ENCODE data around the gene TREM2. TPM values are rescaled to one million over a fixed set of nuclear protein-coding genes. Genes with fewer than 3 reads are reported as not detected.

TREM2 gene
- 0.07 TPM for polyA plus RNA-seq (2013, experiment 1 of 2)
- 0.04 TPM for polyA plus RNA-seq (2013, experiment 2 of 2)

DNA sequence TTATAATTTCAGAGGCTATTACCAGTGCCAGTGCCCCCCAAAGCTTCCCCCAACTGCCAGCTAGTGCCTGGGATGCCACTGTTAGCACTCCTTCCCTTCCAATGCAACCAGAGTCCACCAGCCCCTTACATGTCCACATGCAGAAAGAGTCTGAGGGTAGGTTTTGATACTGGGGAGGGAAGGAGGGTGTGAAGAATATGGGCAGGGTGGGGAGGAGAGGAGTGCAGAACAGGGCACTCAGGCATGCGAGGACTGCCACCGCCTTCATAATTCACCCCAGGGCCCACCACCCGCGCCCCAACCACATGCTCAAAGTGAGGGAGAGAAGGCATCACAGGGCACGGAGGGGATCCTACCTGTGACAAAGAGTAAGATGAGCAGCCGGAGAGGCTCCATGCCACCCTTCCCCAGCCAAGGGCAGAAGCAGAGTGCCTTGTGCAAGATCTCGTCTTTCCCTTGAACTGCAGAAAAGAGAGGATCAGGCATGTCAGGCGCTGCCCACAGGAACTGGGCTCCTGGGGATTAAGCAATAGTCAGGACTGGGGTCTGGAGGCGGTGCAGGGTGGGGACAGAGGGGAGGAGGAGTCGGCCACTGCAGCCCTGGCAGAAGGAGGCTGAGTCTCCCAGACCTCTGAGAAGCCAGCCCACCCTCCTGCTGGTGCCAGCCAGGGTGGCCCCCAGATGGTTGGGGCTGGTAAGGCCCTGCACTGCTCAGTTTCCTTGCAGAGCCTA, at the start of gene TREM2:
Gene TREM2 (minus strand): TSS at position 430 of the 732 bp plus-strand sequence. CDS start 34 bp downstream, at position 396.
- no peak within 1 kb of the TSS for H3K4me3 ChIP-seq (ENCODE audit: low read length in 2 of 2)
- no peak within 1 kb of the TSS for H4K91ac ChIP-seq (ENCODE audit: low read depth, low read length, poor library complexity)
- no peaks in the 10 kb centered on the region for H3K36me3 ChIP-seq (replicated peaks in 1 of 2; ENCODE audit: control insufficient read depth in 2 of 2, insufficient read depth in 2 of 2, low read length in 2 of 2)
- no peak within 1 kb of the TSS for H2BK15ac ChIP-seq (ENCODE audit: low read length)
- H2BK5ac ChIP-seq (ENCODE audit: low read length) = no peak within 1 kb of the TSS
- H2AK5ac ChIP-seq (ENCODE audit: low read depth, low read length) = no peak within 1 kb of the TSS
- no peak within 1 kb of the TSS for H2AFZ ChIP-seq (ENCODE audit: low read length)
- no peak within 1 kb of the TSS for H3K23ac ChIP-seq (ENCODE audit: low read depth, low read length, poor library complexity)
- no CpG with 5 or more reads among the region's 10 CpGs for WGBS, 2 donors (ENCODE audit: extremely low coverage in 2 of 2, insufficient read length in 2 of 2, insufficient replicate concordance in 1 of 2)
- no peak for DNase-seq (ENCODE audit: low spot score)
- H2BK120ac ChIP-seq (ENCODE audit: low read depth, low read length) = no peak within 1 kb of the TSS
- H3K18ac ChIP-seq (ENCODE audit: low read length) = no peak within 1 kb of the TSS
- peaks cover 0 to 4% of the 10 kb centered on the region in 2 donors for H3K4me1 ChIP-seq (ENCODE audit: control insufficient read depth in 2 of 2, insufficient read depth in 1 of 2, low read depth in 1 of 2, low read length in 2 of 2)
- H3K4me2 ChIP-seq (ENCODE audit: insufficient read depth, low read length, poor library complexity, severe bottlenecking) = no peak within 1 kb of the TSS
- H4K8ac ChIP-seq (ENCODE audit: low read depth, low read length) = no peak within 1 kb of the TSS
- no peak within 1 kb of the TSS for H3K9ac ChIP-seq (ENCODE audit: low read depth, low read length, poor library complexity)
- H3K27ac ChIP-seq (replicated peaks; ENCODE audit: low read length) = no peak within 1 kb of the TSS
- H2BK12ac ChIP-seq (ENCODE audit: low read length) = no peak within 1 kb of the TSS
- no peak within 1 kb of the TSS for H3K14ac ChIP-seq (ENCODE audit: low read length)
- peaks cover 0 to 28% (median 0%) of the 10 kb centered on the region in 3 experiments for H3K27me3 ChIP-seq (ENCODE audit: control insufficient read depth in 3 of 3, insufficient read depth in 3 of 3, low read depth in 1 of 3, low read length in 3 of 3)
- H3K79me1 ChIP-seq (ENCODE audit: low read depth, low read length) = no peaks in the 10 kb centered on the region
- no peaks in the 10 kb centered on the region for H3K9me3 ChIP-seq (replicated peaks in 1 of 2; ENCODE audit: control insufficient read depth in 2 of 2, insufficient read depth in 1 of 2, low read depth in 1 of 2, low read length in 2 of 2)
- H3K4ac ChIP-seq (ENCODE audit: low read length) = no peak within 1 kb of the TSS

DNA sequence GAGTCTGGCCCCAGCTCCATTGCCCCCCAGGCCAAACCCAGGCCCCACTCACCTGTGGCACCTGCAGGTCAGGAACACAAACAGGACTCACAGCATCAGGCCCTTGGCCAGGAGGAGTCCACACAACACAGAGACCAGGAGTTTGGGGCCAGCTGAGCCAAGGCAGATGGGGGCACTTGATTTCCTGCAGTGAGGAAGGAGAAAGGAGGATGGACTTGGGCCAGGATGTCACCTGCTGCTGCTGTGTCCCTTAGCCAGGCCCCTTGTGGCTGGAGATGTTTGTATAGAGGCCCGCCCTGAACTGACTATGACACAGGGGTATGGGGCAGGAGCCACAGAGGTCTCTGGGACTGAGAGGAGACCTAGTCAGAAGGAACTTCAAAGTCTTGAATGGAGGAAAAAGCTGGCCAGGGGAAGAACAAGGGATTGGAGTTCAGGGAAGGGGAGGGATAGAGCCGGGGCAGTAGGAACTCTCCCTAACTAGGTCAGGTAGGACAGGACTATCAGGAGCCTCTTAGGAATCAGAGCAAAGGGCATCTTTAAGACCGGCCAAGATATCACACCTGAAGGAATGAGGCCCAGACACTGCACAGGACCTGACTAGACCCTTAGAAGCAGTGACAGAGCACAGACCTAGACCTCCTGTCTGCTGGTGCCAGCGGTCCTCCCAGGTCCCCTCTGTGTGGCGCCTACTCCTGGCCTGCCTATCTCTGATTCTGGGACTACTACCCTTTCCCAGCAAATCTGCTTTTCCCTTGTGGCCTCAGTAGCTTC, 46.8 kb upstream of the TREM2 start:
- no peak overlapping the region for H3K27ac ChIP-seq (replicated peaks; ENCODE audit: low read length)

DNA sequence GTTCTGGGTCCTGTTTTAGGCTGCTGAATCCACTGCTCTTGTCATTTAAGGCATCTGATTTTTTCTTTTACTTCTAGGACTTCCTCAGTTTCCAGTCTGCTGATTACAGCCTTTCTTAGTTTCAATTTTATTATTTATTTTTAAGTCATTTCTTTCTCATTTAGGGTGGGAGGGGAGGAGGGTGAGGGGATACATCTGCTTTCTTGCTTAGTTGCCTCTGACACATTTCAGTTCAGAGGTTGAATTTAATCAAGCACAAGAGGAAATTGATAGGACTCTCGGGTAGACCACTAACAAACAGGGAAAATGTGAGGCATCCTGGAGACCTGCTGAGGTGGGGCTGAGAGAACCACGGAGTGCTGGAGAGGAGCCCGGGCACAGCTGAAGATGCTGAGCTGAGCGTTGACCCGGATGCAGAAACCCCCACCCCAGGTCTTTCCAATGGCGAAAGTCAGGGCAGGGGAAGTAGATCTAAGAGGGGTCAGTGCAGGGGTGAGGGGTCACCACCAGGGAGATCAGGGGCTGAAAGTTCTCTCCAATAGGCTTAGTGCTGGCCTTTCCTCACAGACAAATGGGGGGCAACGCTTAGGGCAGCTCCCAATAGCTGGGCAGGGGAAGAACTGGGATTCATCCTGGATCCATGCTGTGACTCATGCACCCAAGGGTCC, 45.7 kb upstream of the TREM2 start:
- H3K27me3 ChIP-seq (ENCODE audit: control insufficient read depth in 3 of 3, insufficient read depth in 3 of 3, low read depth in 1 of 3, low read length in 3 of 3) = no peaks in the 10 kb centered on the region
- no peaks in the 10 kb centered on the region for H3K9me3 ChIP-seq (replicated peaks in 1 of 2; ENCODE audit: control insufficient read depth in 2 of 2, insufficient read depth in 1 of 2, low read depth in 1 of 2, low read length in 2 of 2)
- H3K9ac ChIP-seq (ENCODE audit: low read depth, low read length, poor library complexity) = no peak overlapping the region
- H2BK120ac ChIP-seq (ENCODE audit: low read depth, low read length) = no peak overlapping the region
- H3K4me3 ChIP-seq (ENCODE audit: low read length in 2 of 2) = no peak overlapping the region
- no peaks in the 10 kb centered on the region for H3K4me1 ChIP-seq (ENCODE audit: control insufficient read depth in 2 of 2, insufficient read depth in 1 of 2, low read depth in 1 of 2, low read length in 2 of 2)
- H2BK15ac ChIP-seq (ENCODE audit: low read length) = no peak overlapping the region
- H4K91ac ChIP-seq (ENCODE audit: low read depth, low read length, poor library complexity) = no peak overlapping the region
- no peak overlapping the region for H3K18ac ChIP-seq (ENCODE audit: low read length)
- no peak overlapping the region for H2AFZ ChIP-seq (ENCODE audit: low read length)
- H3K79me1 ChIP-seq (ENCODE audit: low read depth, low read length) = no peaks in the 10 kb centered on the region
- H3K4ac ChIP-seq (ENCODE audit: low read length) = no peak overlapping the region
- DNase-seq (ENCODE audit: low spot score) = no peak
- no peak overlapping the region for H3K27ac ChIP-seq (replicated peaks; ENCODE audit: low read length)
- no peak overlapping the region for H2AK5ac ChIP-seq (ENCODE audit: low read depth, low read length)
- peaks cover 0 to 2% of the 10 kb centered on the region in 2 donors for H3K36me3 ChIP-seq (replicated peaks in 1 of 2; ENCODE audit: control insufficient read depth in 2 of 2, insufficient read depth in 2 of 2, low read length in 2 of 2)
- H2BK5ac ChIP-seq (ENCODE audit: low read length) = no peak overlapping the region
- no peak overlapping the region for H2BK12ac ChIP-seq (ENCODE audit: low read length)
- no peak overlapping the region for H3K14ac ChIP-seq (ENCODE audit: low read length)
- no CpG with 5 or more reads among the region's 7 CpGs for WGBS, 2 donors (ENCODE audit: extremely low coverage in 2 of 2, insufficient read length in 2 of 2, insufficient replicate concordance in 1 of 2)
- no peak overlapping the region for H3K23ac ChIP-seq (ENCODE audit: low read depth, low read length, poor library complexity)
- H3K4me2 ChIP-seq (ENCODE audit: insufficient read depth, low read length, poor library complexity, severe bottlenecking) = no peak overlapping the region
- no peak overlapping the region for H4K8ac ChIP-seq (ENCODE audit: low read depth, low read length)

More for the DNA sequence above, 46.8 kb upstream of the TREM2 start:
- Histone ChIP-seq H2AFZ (ENCODE audit: low read length) (no peak overlapping the region), H3K9me3 (replicated peaks in 1 of 2; ENCODE audit: control insufficient read depth in 2 of 2, insufficient read depth in 1 of 2, low read depth in 1 of 2, low read length in 2 of 2) (no peaks in the 10 kb centered on the region), H3K9ac (ENCODE audit: low read depth, low read length, poor library complexity) (no peak overlapping the region), H2BK12ac (ENCODE audit: low read length) (no peak overlapping the region), H3K4ac (ENCODE audit: low read length) (no peak overlapping the region), H3K4me1 (ENCODE audit: control insufficient read depth in 2 of 2, insufficient read depth in 1 of 2, low read depth in 1 of 2, low read length in 2 of 2) (no peaks in the 10 kb centered on the region), H3K14ac (ENCODE audit: low read length) (no peak overlapping the region), H2AK5ac (ENCODE audit: low read depth, low read length) (no peak overlapping the region), H3K4me2 (ENCODE audit: insufficient read depth, low read length, poor library complexity, severe bottlenecking) (no peak overlapping the region), H3K27me3 (ENCODE audit: control insufficient read depth in 3 of 3, insufficient read depth in 3 of 3, low read depth in 1 of 3, low read length in 3 of 3) (no peaks in the 10 kb centered on the region), H2BK120ac (ENCODE audit: low read depth, low read length) (no peak overlapping the region), H4K8ac (ENCODE audit: low read depth, low read length) (no peak overlapping the region), H3K79me1 (ENCODE audit: low read depth, low read length) (no peaks in the 10 kb centered on the region), H4K91ac (ENCODE audit: low read depth, low read length, poor library complexity) (no peak overlapping the region), H2BK5ac (ENCODE audit: low read length) (no peak overlapping the region), H2BK15ac (ENCODE audit: low read length) (no peak overlapping the region), H3K36me3 (replicated peaks in 1 of 2; ENCODE audit: control insufficient read depth in 2 of 2, insufficient read depth in 2 of 2, low read length in 2 of 2) (peaks cover 0 to 2% of the 10 kb centered on the region in 2 donors), H3K18ac (ENCODE audit: low read length) (no peak overlapping the region), H3K4me3 (ENCODE audit: low read length in 2 of 2) (no peak overlapping the region), H3K23ac (ENCODE audit: low read depth, low read length, poor library complexity) (no peak overlapping the region)
- WGBS, 2 donors (ENCODE audit: extremely low coverage in 2 of 2, insufficient read length in 2 of 2, insufficient replicate concordance in 1 of 2) = no CpG with 5 or more reads among the region's 5 CpGs
- no peak for DNase-seq (ENCODE audit: low spot score)

DNA sequence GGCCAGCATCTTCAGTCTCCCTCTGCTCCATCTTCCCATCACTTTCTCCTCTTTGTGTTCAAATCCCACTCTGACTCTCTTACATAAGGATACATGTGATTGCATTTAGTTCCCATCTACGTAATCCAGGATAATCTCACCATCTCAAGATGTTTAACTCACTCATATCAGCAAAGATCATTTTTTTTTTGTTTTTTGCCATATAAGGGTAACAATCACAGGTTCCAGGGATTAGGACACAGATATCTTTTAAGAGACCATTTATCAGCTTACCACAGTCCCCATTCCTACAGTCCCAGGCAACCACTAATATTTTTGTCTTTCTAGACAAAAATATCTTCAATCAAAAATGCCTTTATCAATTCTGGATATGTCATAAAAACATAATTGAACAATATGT, 41.2 kb upstream of the TREM2 start:
- H3K4me3 ChIP-seq (ENCODE audit: low read length in 2 of 2) = no peak overlapping the region
- H3K23ac ChIP-seq (ENCODE audit: low read depth, low read length, poor library complexity) = no peak overlapping the region
- H4K91ac ChIP-seq (ENCODE audit: low read depth, low read length, poor library complexity) = no peak overlapping the region
- H3K27ac ChIP-seq (replicated peaks; ENCODE audit: low read length) = no peak overlapping the region
- no peak overlapping the region for H2BK5ac ChIP-seq (ENCODE audit: low read length)
- no peaks in the 10 kb centered on the region for H3K36me3 ChIP-seq (replicated peaks in 1 of 2; ENCODE audit: control insufficient read depth in 2 of 2, insufficient read depth in 2 of 2, low read length in 2 of 2)
- no peak overlapping the region for H2AK5ac ChIP-seq (ENCODE audit: low read depth, low read length)
- DNase-seq (ENCODE audit: low spot score) = no peak
- H3K27me3 ChIP-seq (ENCODE audit: control insufficient read depth in 3 of 3, insufficient read depth in 3 of 3, low read depth in 1 of 3, low read length in 3 of 3) = no peaks in the 10 kb centered on the region
- peaks cover 0 to 8% of the 10 kb centered on the region in 2 donors for H3K4me1 ChIP-seq (ENCODE audit: control insufficient read depth in 2 of 2, insufficient read depth in 1 of 2, low read depth in 1 of 2, low read length in 2 of 2)
- H2BK15ac ChIP-seq (ENCODE audit: low read length) = no peak overlapping the region
- no CpG with 5 or more reads among the region's 1 CpG for WGBS, 2 donors (ENCODE audit: extremely low coverage in 2 of 2, insufficient read length in 2 of 2, insufficient replicate concordance in 1 of 2)
- no peak overlapping the region for H2BK12ac ChIP-seq (ENCODE audit: low read length)
- no peak overlapping the region for H3K4me2 ChIP-seq (ENCODE audit: insufficient read depth, low read length, poor library complexity, severe bottlenecking)
- no peak overlapping the region for H2AFZ ChIP-seq (ENCODE audit: low read length)
- no peak overlapping the region for H3K4ac ChIP-seq (ENCODE audit: low read length)
- no peaks in the 10 kb centered on the region for H3K9me3 ChIP-seq (replicated peaks in 1 of 2; ENCODE audit: control insufficient read depth in 2 of 2, insufficient read depth in 1 of 2, low read depth in 1 of 2, low read length in 2 of 2)
- no peak overlapping the region for H3K9ac ChIP-seq (ENCODE audit: low read depth, low read length, poor library complexity)
- no peaks in the 10 kb centered on the region for H3K79me1 ChIP-seq (ENCODE audit: low read depth, low read length)
- H3K18ac ChIP-seq (ENCODE audit: low read length) = no peak overlapping the region
- H2BK120ac ChIP-seq (ENCODE audit: low read depth, low read length) = no peak overlapping the region
- H4K8ac ChIP-seq (ENCODE audit: low read depth, low read length) = no peak overlapping the region
- H3K14ac ChIP-seq (ENCODE audit: low read length) = no peak overlapping the region

Data from neuronal stem cell (in vitro differentiated cells).